HepG2 (cell line): ENCODE results near the gene CDKN2C.

ENCODE experiments used
- ATF3 ChIP-seq: sonication (generic); formaldehyde crosslinking; IDR thresholded peaks from 2 replicates; pipeline ENCODE4 v1.4.0; 2020; ENCODE audit warnings: missing genetic modification reagents
- FOXA3 ChIP-seq: IDR thresholded peaks from 2 replicates; pipeline ENCODE4 v1.6.1; 2016; ENCODE audit warnings: missing genetic modification reagents, missing compliant biosample characterization
- NFE2L2 ChIP-seq: fragments of 150-350 bp; IDR thresholded peaks from 2 replicates; pipeline ENCODE4 v1.6.1; 2014; ENCODE audit warnings: low read length
- PATZ1 ChIP-seq: sonication (generic); formaldehyde crosslinking; IDR thresholded peaks from 2 replicates; pipeline ENCODE4 v1.4.0; 2020; ENCODE audit warnings: missing genetic modification reagents
- TP53 ChIP-seq: sonication (generic); formaldehyde crosslinking; conservative IDR thresholded peaks from 2 replicates; pipeline ENCODE4 v1.4.0; 2020; ENCODE audit warnings: missing genetic modification reagents
- TRIM24 ChIP-seq: sonication (generic); formaldehyde crosslinking; IDR thresholded peaks from 2 replicates; pipeline ENCODE4 v1.8.0; 2022; ENCODE audit warnings: mild to moderate bottlenecking, missing genetic modification reagents
- ZNF292 ChIP-seq: sonication (generic); formaldehyde crosslinking; IDR thresholded peaks from 2 replicates; pipeline ENCODE4 v1.8.1; 2022; ENCODE audit warnings: mild to moderate bottlenecking, low read depth, missing genetic modification reagents, borderline replicate concordance
- TF ChIP-seq, protein P1 (sequence below): sonication (generic); formaldehyde crosslinking; IDR thresholded peaks from 2 replicates; pipeline ENCODE4 v1.5.0; 2020; ENCODE audit warnings: mild to moderate bottlenecking, missing genetic modification reagents, moderate library complexity
- TF ChIP-seq, protein P2 (sequence below): sonication (generic); formaldehyde crosslinking; IDR thresholded peaks from 2 replicates; pipeline ENCODE4 v1.8.0; 2022; ENCODE audit warnings: missing genetic modification reagents, low read depth, mild to moderate bottlenecking, borderline replicate concordance

DNA sequence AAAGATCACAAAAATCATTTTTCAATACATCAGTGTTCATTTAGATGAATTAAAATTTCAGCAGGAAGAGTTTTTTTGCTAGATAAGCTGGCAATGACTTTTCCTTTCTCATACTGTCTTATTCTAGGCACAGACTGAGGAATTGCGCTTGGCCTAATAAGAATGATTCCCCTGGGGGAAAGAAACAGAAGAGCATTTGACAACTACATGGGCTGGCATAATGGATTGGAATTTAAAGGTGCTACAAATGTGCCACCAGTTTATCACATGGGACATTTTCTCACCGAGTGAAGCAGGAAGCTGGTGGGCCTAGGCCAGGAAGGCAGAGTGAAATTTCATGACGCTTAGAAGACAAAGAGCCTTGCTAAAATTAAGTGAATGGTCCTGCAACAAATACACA lies 39.3 kb downstream of the CDKN2C start:
- no peak for TF ChIP-seq NFE2L2
- TF ChIP-seq TP53: no peak
- TF ChIP-seq, protein P1, sequence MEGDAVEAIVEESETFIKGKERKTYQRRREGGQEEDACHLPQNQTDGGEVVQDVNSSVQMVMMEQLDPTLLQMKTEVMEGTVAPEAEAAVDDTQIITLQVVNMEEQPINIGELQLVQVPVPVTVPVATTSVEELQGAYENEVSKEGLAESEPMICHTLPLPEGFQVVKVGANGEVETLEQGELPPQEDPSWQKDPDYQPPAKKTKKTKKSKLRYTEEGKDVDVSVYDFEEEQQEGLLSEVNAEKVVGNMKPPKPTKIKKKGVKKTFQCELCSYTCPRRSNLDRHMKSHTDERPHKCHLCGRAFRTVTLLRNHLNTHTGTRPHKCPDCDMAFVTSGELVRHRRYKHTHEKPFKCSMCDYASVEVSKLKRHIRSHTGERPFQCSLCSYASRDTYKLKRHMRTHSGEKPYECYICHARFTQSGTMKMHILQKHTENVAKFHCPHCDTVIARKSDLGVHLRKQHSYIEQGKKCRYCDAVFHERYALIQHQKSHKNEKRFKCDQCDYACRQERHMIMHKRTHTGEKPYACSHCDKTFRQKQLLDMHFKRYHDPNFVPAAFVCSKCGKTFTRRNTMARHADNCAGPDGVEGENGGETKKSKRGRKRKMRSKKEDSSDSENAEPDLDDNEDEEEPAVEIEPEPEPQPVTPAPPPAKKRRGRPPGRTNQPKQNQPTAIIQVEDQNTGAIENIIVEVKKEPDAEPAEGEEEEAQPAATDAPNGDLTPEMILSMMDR (CRISPR knock-in tag): no peak
- no peak for TF ChIP-seq FOXA3 (CRISPR knock-in tag)
- no peak for TF ChIP-seq TRIM24
- no peak for TF ChIP-seq PATZ1 (CRISPR knock-in tag)
- no peak for TF ChIP-seq ATF3
- TF ChIP-seq, protein P2, sequence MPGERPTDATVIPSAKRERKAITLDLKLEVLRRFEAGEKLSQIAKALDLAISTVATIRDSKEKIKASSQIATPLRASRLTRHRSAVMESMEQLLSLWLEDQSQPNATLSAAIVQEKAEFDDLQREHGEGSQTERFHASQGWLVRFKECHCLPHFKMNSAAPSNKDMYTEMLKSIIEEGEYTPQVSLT (CRISPR knock-in tag): no peak
- no peak for TF ChIP-seq ZNF292 (CRISPR knock-in tag)
